Mesendoderm (in vitro differentiated cells): ENCODE data around the gene DCX. TPM values are rescaled to one million over a fixed set of nuclear protein-coding genes. Genes with fewer than 3 reads are reported as not detected.

Source experiments
- DNase-seq: peaks from one replicate; pipeline ENCODE4 v3.0.0; 2013
- H2AK5ac ChIP-seq: 2 replicates; pipeline ENCODE4 v1.6.1; 2013; ENCODE audit warnings: low read length, inconsistent platforms
- H2BK120ac ChIP-seq: 2 replicates; pipeline ENCODE4 v1.6.1; 2013; ENCODE audit warnings: low read depth, mild to moderate bottlenecking, low read length, moderate library complexity, mixed read lengths
- H2BK15ac ChIP-seq: replicated peaks from 2 replicates; pipeline ENCODE4 v1.6.1; 2013; ENCODE audit warnings: low read depth, mild to moderate bottlenecking, moderate library complexity
- H2BK5ac ChIP-seq: 2 replicates; pipeline ENCODE4 v1.6.1; 2013; ENCODE audit warnings: low read length, inconsistent platforms
- H3K18ac ChIP-seq: 2 replicates; pipeline ENCODE4 v1.6.1; 2013; ENCODE audit warnings: mild to moderate bottlenecking, low read length, mixed read lengths
- H3K23ac ChIP-seq: one replicate; pipeline ENCODE4 v1.6.1; 2013; ENCODE audit warnings: low read length
- H3K27ac ChIP-seq: 2 replicates; pipeline ENCODE4 v1.5.1; 2013; ENCODE audit warnings: low read depth, mild to moderate bottlenecking, inconsistent platforms, low read length, moderate library complexity
- H3K27me3 ChIP-seq: 2 replicates; pipeline ENCODE4 v1.6.1; 2013; ENCODE audit warnings: low read length, control low read depth, mild to moderate bottlenecking, inconsistent platforms; ENCODE audit not compliant: insufficient read depth, poor library complexity
- H3K36me3 ChIP-seq: 2 replicates; pipeline ENCODE4 v1.6.1; 2013; ENCODE audit warnings: low read length, inconsistent platforms; ENCODE audit not compliant: control insufficient read depth, insufficient read depth
- H3K4ac ChIP-seq: one replicate; pipeline ENCODE4 v1.6.1; 2013; ENCODE audit warnings: low read depth, mild to moderate bottlenecking, low read length, moderate library complexity
- H3K4me1 ChIP-seq: 2 replicates; pipeline ENCODE4 v1.6.1; 2013; ENCODE audit warnings: low read depth, low read length, inconsistent platforms; ENCODE audit not compliant: control insufficient read depth
- H3K4me2 ChIP-seq: 2 replicates; pipeline ENCODE4 v1.6.1; 2013; ENCODE audit warnings: low read length
- H3K4me3 ChIP-seq: 2 replicates; pipeline ENCODE4 v1.5.1; 2013; ENCODE audit warnings: mild to moderate bottlenecking, low read length
- H3K56ac ChIP-seq: one replicate; pipeline ENCODE4 v1.6.1; 2013; ENCODE audit warnings: low read length
- H3K79me1 ChIP-seq: 2 replicates; pipeline ENCODE4 v1.6.1; 2013; ENCODE audit warnings: low read length, inconsistent platforms
- H3K79me2 ChIP-seq: 2 replicates; pipeline ENCODE4 v1.6.1; 2013; ENCODE audit warnings: mild to moderate bottlenecking, low read length; ENCODE audit not compliant: control insufficient read depth, insufficient read depth
- H3K9ac ChIP-seq: 2 replicates; pipeline ENCODE4 v1.6.1; 2013; ENCODE audit warnings: low read length, inconsistent platforms
- H4K5ac ChIP-seq: one replicate; pipeline ENCODE4 v1.6.1; 2013; ENCODE audit warnings: low read length
- H4K8ac ChIP-seq: one replicate; pipeline ENCODE4 v1.6.1; 2013; ENCODE audit warnings: low read depth, mild to moderate bottlenecking, control low read depth, low read length, moderate library complexity
- WGBS: extraction: QIAGEN DNeasy Blood & Tissue Kit; methylation state at CpG from one replicate; pipeline ENCODE4 v1.1.7; 2013; ENCODE audit warnings: low lambda C conversion rate, missing lambda C conversion rate; ENCODE audit not compliant: insufficient coverage; ENCODE audit errors: extremely low coverage; 5-methylcytosine and 5-hydroxymethylcytosine counted together
- polyA plus RNA-seq, 2 experiments: library from polyadenylated mRNA; stranded (reverse); fragments of 200-250 nt; gene quantifications; one replicate each; pipeline ENCODE4 v1.2.3, GENCODE V29; 2013

The DCX gene
- polyA plus RNA-seq (2013, experiment 1 of 2): 0.91 TPM
- 0.99 TPM for polyA plus RNA-seq (2013, experiment 2 of 2)

DNA sequence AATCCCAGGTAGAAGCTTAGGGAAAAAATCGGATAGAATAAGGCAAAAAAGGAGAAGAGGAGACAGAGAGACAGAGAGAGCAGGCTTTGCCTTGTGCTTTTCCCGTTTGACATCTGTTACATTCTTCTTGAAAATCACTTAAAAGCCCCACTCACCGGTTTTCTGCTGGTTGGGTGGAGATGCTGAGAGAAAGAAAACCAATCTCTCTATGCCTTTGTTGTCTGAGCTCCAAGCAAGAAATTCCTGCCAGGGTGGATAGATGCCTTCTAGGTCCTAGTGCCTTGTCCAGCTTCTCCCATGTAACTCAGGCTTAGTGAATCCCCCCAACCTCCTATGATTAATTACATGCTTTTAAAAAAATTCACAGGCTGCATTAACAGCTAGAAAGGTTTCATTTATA is at the start of gene DCX:
Gene DCX, minus strand, starts transcription at position 210 of the 400 bp plus-strand sequence. CDS start 1,794 bp downstream, outside the sequence.
- Histone ChIP-seq H3K79me2 (no peaks in the 10 kb centered on the region), H3K79me1 (no peaks in the 10 kb centered on the region), H3K4ac (no peak within 1 kb of the TSS), H3K27ac (no peak within 1 kb of the TSS), H3K9ac (no peak within 1 kb of the TSS), H3K23ac (no peak within 1 kb of the TSS), H4K5ac (no peak within 1 kb of the TSS), H3K56ac (no peak within 1 kb of the TSS), H3K4me2 (no peak within 1 kb of the TSS), H3K4me1 (peaks cover 2% of the 10 kb centered on the region), H2BK15ac (no peak within 1 kb of the TSS), H4K8ac (no peak within 1 kb of the TSS), H2BK120ac (no peak within 1 kb of the TSS), H3K18ac (no peak within 1 kb of the TSS), H2BK5ac (no peak within 1 kb of the TSS), H3K27me3 (no peaks in the 10 kb centered on the region), H2AK5ac (no peak within 1 kb of the TSS), H3K36me3 (no peaks in the 10 kb centered on the region), H3K4me3 (no peak within 1 kb of the TSS)
- no CpG with 5 or more reads among the region's 3 CpGs for WGBS
- peak; percentile 42 for DNase-seq

DNA sequence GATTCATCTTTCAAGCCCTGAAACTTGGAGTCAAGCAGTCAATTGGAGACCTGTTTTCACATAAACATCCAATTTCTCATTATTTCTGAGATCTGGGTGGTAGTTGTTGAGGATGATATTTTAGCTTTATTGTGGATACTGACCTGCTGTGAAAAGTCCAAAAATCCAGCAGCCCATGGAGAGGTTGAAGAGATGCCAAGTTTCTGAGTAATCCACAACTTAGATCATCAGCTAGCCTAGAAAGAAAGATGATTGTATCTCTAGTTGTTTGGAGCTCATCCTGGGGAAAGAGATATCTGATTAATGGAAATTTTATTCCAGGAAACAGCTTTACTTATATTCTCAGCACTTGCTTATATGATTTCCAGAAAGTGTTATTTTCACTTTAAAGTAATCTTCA is 48.6 kb upstream of the DCX start:
- Histone ChIP-seq H4K8ac (no peak overlapping the region), H3K36me3 (no peaks in the 10 kb centered on the region), H3K23ac (no peak overlapping the region), H3K4me2 (no peak overlapping the region), H3K27ac (no peak overlapping the region), H4K5ac (no peak overlapping the region), H3K79me1 (no peaks in the 10 kb centered on the region), H3K4ac (no peak overlapping the region), H3K27me3 (no peaks in the 10 kb centered on the region), H3K18ac (no peak overlapping the region), H3K4me1 (no peaks in the 10 kb centered on the region), H3K4me3 (no peak overlapping the region), H2AK5ac (no peak overlapping the region), H3K56ac (no peak overlapping the region), H3K79me2 (no peaks in the 10 kb centered on the region), H2BK15ac (no peak overlapping the region), H2BK120ac (no peak overlapping the region), H3K9ac (no peak overlapping the region), H2BK5ac (no peak overlapping the region)
- no peak for DNase-seq

DNA sequence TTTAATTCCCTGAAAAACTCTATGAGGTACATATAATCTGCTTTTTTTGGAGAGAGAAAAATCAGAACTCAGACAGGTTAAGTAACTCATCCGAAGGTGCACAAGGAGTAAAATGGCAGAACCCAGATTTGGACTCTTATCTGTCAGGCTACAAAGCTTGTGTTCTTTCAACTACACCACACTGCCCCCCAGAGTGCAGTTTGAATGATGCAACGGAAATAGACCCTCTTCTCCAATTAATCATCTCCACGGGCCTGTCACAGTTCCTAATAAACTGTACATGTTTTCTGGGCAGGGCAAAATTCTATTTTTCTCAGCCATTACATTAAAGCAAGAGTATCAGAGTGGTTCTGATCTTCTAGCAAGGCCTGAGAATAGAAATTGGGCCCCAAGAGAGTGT is 35.3 kb upstream of the DCX start:
- Histone ChIP-seq H4K8ac (no peak overlapping the region), H3K18ac (no peak overlapping the region), H2BK5ac (no peak overlapping the region), H2BK120ac (no peak overlapping the region), H4K5ac (no peak overlapping the region), H3K27ac (no peak overlapping the region), H3K23ac (no peak overlapping the region), H2BK15ac (no peak overlapping the region), H3K9ac (no peak overlapping the region), H3K79me1 (no peaks in the 10 kb centered on the region), H3K27me3 (no peaks in the 10 kb centered on the region), H2AK5ac (no peak overlapping the region), H3K79me2 (no peaks in the 10 kb centered on the region), H3K4me2 (no peak overlapping the region), H3K4me3 (no peak overlapping the region), H3K36me3 (no peaks in the 10 kb centered on the region), H3K56ac (no peak overlapping the region), H3K4ac (no peak overlapping the region), H3K4me1 (no peaks in the 10 kb centered on the region)
- DNase-seq: peak; percentile 42
- WGBS: no CpG with 5 or more reads among the region's 3 CpGs

DNA sequence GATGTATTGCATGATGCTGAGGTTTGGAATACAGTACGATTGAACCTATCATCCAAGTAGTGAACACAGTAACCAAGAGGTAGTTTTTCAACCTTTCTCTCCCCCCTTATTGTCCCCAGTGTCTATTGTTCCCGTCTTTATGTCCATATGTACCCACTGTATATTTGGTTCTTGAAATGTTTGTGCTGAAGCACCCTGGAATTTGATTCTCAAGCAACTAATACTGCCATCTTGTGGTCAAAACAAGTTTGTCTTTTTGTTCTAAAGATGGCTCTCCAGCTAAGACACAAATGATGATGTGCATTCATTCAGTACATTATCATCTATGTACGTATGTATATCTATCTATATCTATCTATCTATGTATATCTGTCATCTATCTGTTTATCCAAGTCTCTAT is 33.5 kb upstream of the DCX start:
- no peak overlapping the region for H3K4me3 ChIP-seq
- no peak overlapping the region for H3K4ac ChIP-seq
- no peak overlapping the region for H2BK120ac ChIP-seq
- no peak overlapping the region for H3K27ac ChIP-seq
- H2BK5ac ChIP-seq: no peak overlapping the region
- H3K36me3 ChIP-seq: no peaks in the 10 kb centered on the region
- H3K23ac ChIP-seq: no peak overlapping the region
- H3K9ac ChIP-seq: no peak overlapping the region
- no peak overlapping the region for H3K56ac ChIP-seq
- no peak overlapping the region for H2BK15ac ChIP-seq
- H3K4me2 ChIP-seq: no peak overlapping the region
- no peak overlapping the region for H4K5ac ChIP-seq
- H3K4me1 ChIP-seq: no peaks in the 10 kb centered on the region
- no peaks in the 10 kb centered on the region for H3K27me3 ChIP-seq
- no peak overlapping the region for H3K18ac ChIP-seq
- DNase-seq: peak; percentile 52
- H4K8ac ChIP-seq: no peak overlapping the region
- no peak overlapping the region for H2AK5ac ChIP-seq
- H3K79me2 ChIP-seq: no peaks in the 10 kb centered on the region
- H3K79me1 ChIP-seq: no peaks in the 10 kb centered on the region
- no CpG with 5 or more reads among the region's 3 CpGs for WGBS

DNA sequence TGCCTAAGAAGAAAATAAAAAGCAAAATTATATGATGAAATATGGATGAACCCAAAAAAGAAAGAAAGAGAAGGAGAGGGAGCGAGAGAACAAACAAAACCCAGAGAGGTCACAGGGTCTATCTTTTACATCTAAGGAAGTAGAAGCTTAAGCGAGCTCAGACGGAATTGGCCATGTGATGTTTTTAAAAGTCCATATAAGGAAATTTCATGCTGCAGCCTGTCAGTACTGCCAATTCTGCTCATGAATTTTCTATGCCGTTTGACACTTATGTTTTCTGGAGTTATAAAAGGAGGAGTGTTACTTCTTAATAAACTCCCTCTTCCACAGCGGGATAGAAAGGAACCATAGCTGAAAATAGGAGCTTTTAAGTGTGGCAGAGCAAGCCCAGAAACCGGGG is 32.9 kb upstream of the DCX start:
- no peak overlapping the region for H3K27ac ChIP-seq
- no peak overlapping the region for H2BK15ac ChIP-seq
- H3K79me2 ChIP-seq: no peaks in the 10 kb centered on the region
- H3K27me3 ChIP-seq: no peaks in the 10 kb centered on the region
- H3K9ac ChIP-seq: no peak overlapping the region
- H4K8ac ChIP-seq: no peak overlapping the region
- H2BK120ac ChIP-seq: no peak overlapping the region
- no peak overlapping the region for H3K18ac ChIP-seq
- H3K4me2 ChIP-seq: no peak overlapping the region
- H3K23ac ChIP-seq: no peak overlapping the region
- no peak overlapping the region for H3K4me3 ChIP-seq
- no peak overlapping the region for H3K4ac ChIP-seq
- H3K79me1 ChIP-seq: no peaks in the 10 kb centered on the region
- H3K4me1 ChIP-seq: no peaks in the 10 kb centered on the region
- WGBS: no CpG with 5 or more reads among the region's 6 CpGs
- H3K36me3 ChIP-seq: no peaks in the 10 kb centered on the region
- H4K5ac ChIP-seq: no peak overlapping the region
- peak; percentile 3 for DNase-seq
- H3K56ac ChIP-seq: no peak overlapping the region
- no peak overlapping the region for H2BK5ac ChIP-seq
- H2AK5ac ChIP-seq: no peak overlapping the region

DNA sequence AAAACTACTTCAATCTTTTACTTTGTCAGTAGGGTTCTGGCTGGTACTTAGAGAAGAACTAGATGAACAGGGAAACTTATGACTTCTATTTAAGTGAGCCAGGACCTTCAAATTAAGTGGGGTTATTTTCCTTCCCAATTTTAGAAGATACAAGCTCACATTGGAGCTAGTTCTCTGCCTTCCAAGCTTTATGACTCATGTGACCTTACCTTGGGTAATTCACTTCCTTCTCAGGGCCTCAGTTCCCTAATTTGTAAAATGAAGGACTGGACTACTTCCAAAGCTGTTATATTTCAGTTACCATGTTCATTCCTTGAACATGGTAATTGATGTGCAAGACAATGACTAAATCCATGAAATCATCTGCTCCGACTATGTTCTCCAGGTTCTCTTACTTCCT is 32.0 kb upstream of the DCX start:
- Histone ChIP-seq H3K36me3 (no peaks in the 10 kb centered on the region), H2BK120ac (no peak overlapping the region), H3K23ac (no peak overlapping the region), H4K8ac (no peak overlapping the region), H2BK15ac (no peak overlapping the region), H3K27ac (no peak overlapping the region), H3K4me1 (no peaks in the 10 kb centered on the region), H2BK5ac (no peak overlapping the region), H3K56ac (no peak overlapping the region), H3K4me3 (no peak overlapping the region), H3K4ac (no peak overlapping the region), H4K5ac (no peak overlapping the region), H3K79me2 (no peaks in the 10 kb centered on the region), H3K27me3 (no peaks in the 10 kb centered on the region), H2AK5ac (no peak overlapping the region), H3K4me2 (no peak overlapping the region), H3K18ac (no peak overlapping the region), H3K79me1 (no peaks in the 10 kb centered on the region), H3K9ac (no peak overlapping the region)
- no CpG with 5 or more reads among the region's 1 CpG for WGBS
- no peak for DNase-seq
